Activated CD4-positive, alpha-beta T cell treated with anti-CD3 and anti-CD28 coated beads, Interleukin-2, amount 10 ng/mL, durations not matched to agents 7 days and 5 days (primary cell): ENCODE data around the gene PVALB. TPM values are rescaled to one million over a fixed set of nuclear protein-coding genes. Genes with fewer than 3 reads are reported as not detected.

Experiments used
- CTCF ChIA-PET: fragments of 350-600 bp; sonication (Branson Sonifier 250); formaldehyde crosslinking; loops from one replicate; lab custom pipeline; 2021; ENCODE audit warnings: antibody characterized with exemption; lab: Charles Lee
- POLR2A ChIA-PET: fragments of 350-600 bp; sonication (Branson Sonifier 250); formaldehyde crosslinking; loops from one replicate; lab custom pipeline; 2021; ENCODE audit warnings: antibody characterized with exemption; lab: Charles Lee
- DNase-seq: peaks from one replicate; pipeline ENCODE4 v3.0.0-alpha.2; 2020
- H3K27ac Mint-ChIP-seq: one replicate; pipeline ENCODE4 v1.8.0; 2021; ENCODE audit warnings: mild to moderate bottlenecking, moderate library complexity, mixed read lengths
- H3K27me3 Mint-ChIP-seq: one replicate; pipeline ENCODE4 v1.8.0; 2021; ENCODE audit warnings: mixed read lengths
- H3K36me3 Mint-ChIP-seq: one replicate; pipeline ENCODE4 v1.8.0; 2021; ENCODE audit warnings: low read depth, mixed read lengths
- H3K4me1 Mint-ChIP-seq: one replicate; pipeline ENCODE4 v1.8.0; 2021; ENCODE audit warnings: mixed read lengths
- H3K4me3 Mint-ChIP-seq: one replicate; pipeline ENCODE4 v1.8.0; 2021; ENCODE audit warnings: mild to moderate bottlenecking, moderate library complexity, mixed read lengths
- H3K9me3 Mint-ChIP-seq: one replicate; pipeline ENCODE4 v1.8.0; 2021; ENCODE audit warnings: mixed read lengths
- total RNA-seq, 2 experiments: library from RNA; stranded (reverse); gene quantifications; one replicate each; pipeline ENCODE4 v1.2.3, GENCODE V29; 2021

Gene PVALB
- total RNA-seq, result not detected

- Mint-ChIP-seq H3K36me3 (no peaks in the 10 kb centered on the region), H3K4me3 (no peak within 1 kb of the TSS), H3K4me1 (peaks cover 4% of the 10 kb centered on the region), H3K27me3 (peaks cover 77% of the 10 kb centered on the region), H3K9me3 (no peaks in the 10 kb centered on the region), H3K27ac (no peak within 1 kb of the TSS)
- POLR2A ChIA-PET, result no interaction called here
- CTCF ChIA-PET, result no interaction called here
- no peak for DNase-seq
Measured at GRCh38 chr22:36816636-36817524, at the start of gene PVALB. Gene PVALB, minus strand, starts transcription at chr22:36817035. Its CDS starts 30 bp downstream, at chr22:36817005.

- no peak for DNase-seq
- ChIA-PET POLR2A (no interaction called here), CTCF (interaction anchor here (1.2 to 5.3 kb wide), 3 partner anchors 8 to 12 kb away, joined by 3 to 47 read pairs (median 7); no protein-coding TSS in a partner anchor)
- Mint-ChIP-seq H3K9me3 (no peaks in the 10 kb centered on the region), H3K27me3 (no peaks in the 10 kb centered on the region), H3K4me3 (no peak overlapping the region), H3K36me3 (peaks cover 17% of the 10 kb centered on the region), H3K27ac (no peak overlapping the region), H3K4me1 (peaks cover 22% of the 10 kb centered on the region)
Measured at GRCh38 chr22:36865346-36865745, 48.5 kb upstream of the PVALB start.

GRCh38 chr22:36864454-36865215, 47.8 kb upstream of the PVALB start:
- CTCF ChIA-PET, result interaction anchor here (1.2 to 5.3 kb wide), 3 partner anchors 8 to 11 kb away, joined by 3 to 47 read pairs (median 5); no protein-coding TSS in a partner anchor
- H3K9me3 Mint-ChIP-seq, result no peaks in the 10 kb centered on the region
- no peak overlapping the region for H3K4me3 Mint-ChIP-seq
- peaks cover 17% of the 10 kb centered on the region for H3K36me3 Mint-ChIP-seq
- POLR2A ChIA-PET, result no interaction called here
- peaks cover 29% of the 10 kb centered on the region for H3K4me1 Mint-ChIP-seq
- no peak overlapping the region for H3K27ac Mint-ChIP-seq
- H3K27me3 Mint-ChIP-seq, result no peaks in the 10 kb centered on the region
- no peak for DNase-seq

DNA sequence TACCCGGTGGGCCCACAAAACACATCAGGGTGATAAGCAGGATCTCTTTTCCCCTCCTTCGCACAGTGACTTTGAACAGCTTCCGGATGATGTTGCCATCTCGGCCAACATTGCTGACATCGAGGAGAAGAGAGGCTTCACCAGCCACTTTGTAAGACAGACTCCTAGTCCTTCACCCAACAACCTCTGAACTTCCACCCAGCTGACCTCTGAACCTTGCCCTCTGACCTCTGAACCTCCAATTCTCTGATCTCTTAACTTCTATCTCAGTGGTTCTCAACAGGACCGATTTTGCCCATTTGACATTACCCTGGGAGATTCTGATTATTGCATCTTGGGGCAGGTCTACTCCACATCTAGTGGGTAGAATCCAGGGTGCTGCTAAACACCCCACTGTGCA, 47.1 kb upstream of the PVALB start:
- peaks cover 17% of the 10 kb centered on the region for H3K36me3 Mint-ChIP-seq
- ChIA-PET POLR2A (no interaction called here), CTCF (interaction anchor here (1.3 kb wide), 1 partner anchor 10 kb away, joined by 5 read pairs; no protein-coding TSS in a partner anchor)
- peaks cover 33% of the 10 kb centered on the region for H3K4me1 Mint-ChIP-seq
- H3K27ac Mint-ChIP-seq, result no peak overlapping the region
- no peak for DNase-seq
- no peak overlapping the region for H3K4me3 Mint-ChIP-seq
- no peaks in the 10 kb centered on the region for H3K9me3 Mint-ChIP-seq
- H3K27me3 Mint-ChIP-seq, result no peaks in the 10 kb centered on the region

- ChIA-PET CTCF (interaction anchor here (1.2 to 1.3 kb wide), 2 partner anchors 10 to 38 kb away, joined by 3 to 5 read pairs; no protein-coding TSS in a partner anchor), POLR2A (no interaction called here)
- Mint-ChIP-seq H3K27me3 (no peaks in the 10 kb centered on the region), H3K4me3 (no peak overlapping the region), H3K9me3 (no peaks in the 10 kb centered on the region), H3K27ac (peak overlapping the region; percentile 17), H3K4me1 (peaks cover 36% of the 10 kb centered on the region), H3K36me3 (peaks cover 17% of the 10 kb centered on the region)
- DNase-seq, result no peak
Measured at GRCh38 chr22:36863281-36863680, 46.4 kb upstream of the PVALB start.

DNA sequence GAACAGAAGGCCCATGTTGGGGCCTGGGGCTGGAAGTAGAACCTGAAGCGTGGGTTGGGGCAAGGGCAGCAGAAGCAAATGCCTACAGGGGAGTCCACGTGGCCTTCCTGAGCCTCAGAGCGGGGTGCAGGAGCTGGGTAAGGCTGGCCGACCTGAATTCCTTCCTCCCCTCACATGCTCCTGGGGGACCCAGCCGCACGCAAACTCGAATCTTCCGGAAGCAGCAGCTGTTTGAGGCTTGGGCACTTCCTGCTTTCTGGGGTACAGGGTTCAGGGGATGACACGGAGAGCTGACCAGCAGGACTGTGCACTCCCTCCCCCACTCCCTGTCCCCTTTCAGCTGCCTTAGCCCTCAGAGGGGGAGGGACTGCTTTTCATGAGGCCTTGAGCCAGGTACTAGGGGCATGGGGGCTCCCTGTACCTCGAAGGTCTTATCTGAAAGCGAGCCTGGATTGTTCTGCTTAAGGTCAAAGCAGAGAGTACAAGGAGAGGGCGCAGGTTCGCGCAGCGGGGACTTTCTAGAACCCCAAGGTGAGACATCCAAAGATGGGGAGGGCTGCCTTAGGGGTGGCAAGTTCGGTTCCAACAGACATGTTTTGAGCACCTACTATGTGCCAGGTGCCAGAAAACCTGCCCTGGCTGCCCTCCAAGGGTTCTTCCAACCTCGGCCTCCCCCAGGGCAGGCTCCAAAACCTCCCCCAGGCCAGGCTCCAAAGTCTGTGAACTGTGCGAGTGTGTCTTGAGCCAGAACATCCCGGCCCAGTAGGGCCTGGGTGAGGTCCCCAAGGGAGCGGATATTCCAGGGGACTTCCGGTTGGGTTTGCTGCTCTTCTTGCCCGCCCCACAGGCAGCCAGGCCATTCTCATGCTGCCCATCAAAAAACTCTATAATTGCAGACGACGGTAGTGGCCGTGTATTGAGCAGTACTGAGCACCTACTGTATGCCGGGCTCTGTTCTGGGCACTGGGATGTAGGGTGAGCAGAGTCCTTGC, 45.7 kb upstream of the PVALB start:
- H3K36me3 Mint-ChIP-seq, result peaks cover 17% of the 10 kb centered on the region
- H3K4me1 Mint-ChIP-seq, result peaks cover 36% of the 10 kb centered on the region
- no peak for DNase-seq
- H3K4me3 Mint-ChIP-seq, result peak overlapping the region; percentile 66
- peaks cover 2% of the 10 kb centered on the region for H3K27me3 Mint-ChIP-seq
- POLR2A ChIA-PET, result no interaction called here
- peak overlapping the region; percentile 96 for H3K27ac Mint-ChIP-seq
- no peaks in the 10 kb centered on the region for H3K9me3 Mint-ChIP-seq
- CTCF ChIA-PET, result interaction anchor here (1.2 to 2.6 kb wide), 5 partner anchors 7 to 39 kb away, joined by 3 to 9 read pairs (median 4); no protein-coding TSS in a partner anchor

GRCh38 chr22:36860821-36861659, 44.2 kb upstream of the PVALB start, which contains the start of gene NCF4:
Gene NCF4, plus strand, starts transcription at chr22:36861006. Its CDS starts 166 bp downstream, at chr22:36861172.
- Mint-ChIP-seq H3K4me1 (peaks cover 41% of the 10 kb centered on the region), H3K9me3 (no peaks in the 10 kb centered on the region), H3K4me3 (peak within 1 kb of the TSS; percentile 66), H3K27ac (peak within 1 kb of the TSS; percentile 96), H3K36me3 (peaks cover 10% of the 10 kb centered on the region), H3K27me3 (peaks cover 7% of the 10 kb centered on the region)
- CTCF ChIA-PET, result interaction anchor here (0.6 to 2.6 kb wide), 12 partner anchors 8 to 551 kb away, joined by 3 to 10 read pairs (median 4); no protein-coding TSS in a partner anchor
- POLR2A ChIA-PET, result interaction anchor here (0.9 kb wide), 1 partner anchor 85 kb away, joined by 3 read pairs; the partner anchor contains the start of gene IFT27
- DNase-seq, result peak; percentile 53

DNA sequence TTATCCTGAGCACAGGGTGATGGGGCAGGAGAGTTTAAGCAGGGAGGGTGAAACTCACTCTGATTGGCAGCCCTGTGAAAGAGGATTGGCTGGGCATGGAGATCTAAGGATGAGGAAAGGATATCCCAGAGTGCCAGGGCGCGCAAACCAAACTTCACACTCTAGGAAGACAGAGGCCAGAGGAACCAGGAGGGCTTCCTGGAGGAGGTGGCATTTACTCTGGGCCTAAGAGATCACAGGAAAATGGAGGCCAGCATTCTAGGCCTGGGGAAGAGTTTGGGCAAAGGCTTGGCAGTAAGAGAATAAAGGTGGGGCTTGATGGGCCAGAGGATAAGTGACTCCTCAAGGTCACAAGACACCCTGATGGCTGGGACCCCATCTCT, 43.6 kb upstream of the PVALB start:
- CTCF ChIA-PET, result interaction anchor here (0.8 to 2.6 kb wide), 11 partner anchors 9 to 339 kb away, joined by 3 to 10 read pairs (median 5); no protein-coding TSS in a partner anchor
- Mint-ChIP-seq H3K9me3 (no peaks in the 10 kb centered on the region), H3K4me1 (peaks cover 41% of the 10 kb centered on the region), H3K27me3 (peaks cover 7% of the 10 kb centered on the region), H3K36me3 (peaks cover 7% of the 10 kb centered on the region), H3K4me3 (peak overlapping the region; percentile 66), H3K27ac (peak overlapping the region; percentile 96)
- no peak for DNase-seq
- POLR2A ChIA-PET, result no interaction called here

DNA sequence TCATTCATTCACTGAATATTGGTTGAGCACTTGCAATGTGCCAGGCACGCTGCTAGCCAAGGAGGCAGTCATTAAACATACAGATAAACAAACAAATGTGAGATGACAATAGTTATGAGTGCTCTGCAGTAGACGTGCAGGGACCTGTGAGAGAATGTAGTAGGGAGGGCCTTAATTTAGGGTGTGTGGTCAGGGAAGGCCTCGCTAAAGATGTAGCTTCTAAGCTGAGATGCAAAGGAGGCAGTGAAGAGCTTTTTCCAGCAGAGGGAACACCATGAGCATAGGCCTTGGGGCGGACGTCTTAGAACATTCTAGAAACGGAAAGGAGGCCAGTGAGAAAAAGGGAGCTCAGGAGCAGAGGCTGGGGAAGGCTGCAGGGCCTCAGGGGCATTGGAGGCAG, 43.2 kb upstream of the PVALB start:
- peaks cover 41% of the 10 kb centered on the region for H3K4me1 Mint-ChIP-seq
- CTCF ChIA-PET, result interaction anchor here (0.8 to 2.6 kb wide), 8 partner anchors 9 to 340 kb away, joined by 3 to 10 read pairs (median 5); no protein-coding TSS in a partner anchor

GRCh38 chr22:36858966-36859365, 42.1 kb upstream of the PVALB start:
- H3K4me1 Mint-ChIP-seq, result peaks cover 47% of the 10 kb centered on the region
- ChIA-PET POLR2A (no interaction called here), CTCF (interaction anchor here (0.5 to 4.4 kb wide), 7 partner anchors 12 to 119 kb away, joined by 3 to 25 read pairs (median 5); partner anchors contain the start of gene IFT27)
- H3K36me3 Mint-ChIP-seq, result peaks cover 5% of the 10 kb centered on the region
- no peaks in the 10 kb centered on the region for H3K9me3 Mint-ChIP-seq
- H3K27ac Mint-ChIP-seq, result no peak overlapping the region
- no peak for DNase-seq
- peaks cover 7% of the 10 kb centered on the region for H3K27me3 Mint-ChIP-seq
- no peak overlapping the region for H3K4me3 Mint-ChIP-seq

More for the DNA sequence above, 43.2 kb upstream of the PVALB start:
- Mint-ChIP-seq H3K36me3 (peaks cover 7% of the 10 kb centered on the region), H3K9me3 (no peaks in the 10 kb centered on the region), H3K27me3 (peaks cover 7% of the 10 kb centered on the region), H3K27ac (peak overlapping the region; percentile 96), H3K4me3 (peak overlapping the region; percentile 15)
- DNase-seq, result no peak
- POLR2A ChIA-PET, result no interaction called here

DNA sequence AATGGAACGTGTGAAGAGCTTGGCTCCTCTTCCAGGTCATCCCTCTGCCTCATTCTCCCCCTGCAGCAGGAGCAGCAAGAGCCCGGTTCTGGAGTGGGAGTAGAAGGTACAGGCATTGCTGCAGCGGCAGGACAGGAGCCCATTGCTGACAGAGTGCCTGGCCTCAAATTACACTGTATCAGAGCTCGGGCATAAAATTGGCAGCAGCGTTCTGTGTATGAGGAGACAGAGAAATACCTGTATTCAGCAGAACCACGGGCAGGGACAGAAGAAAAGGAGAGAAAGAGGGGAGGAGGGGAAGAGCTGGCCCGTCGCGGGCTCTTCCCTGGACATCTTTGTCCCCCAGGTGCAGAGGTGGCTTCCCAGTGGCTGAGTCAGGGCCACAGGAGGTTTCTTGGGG, 41.3 kb upstream of the PVALB start:
- Mint-ChIP-seq H3K27me3 (peaks cover 7% of the 10 kb centered on the region), H3K4me1 (peaks cover 55% of the 10 kb centered on the region), H3K4me3 (no peak overlapping the region), H3K36me3 (peaks cover 3% of the 10 kb centered on the region), H3K9me3 (no peaks in the 10 kb centered on the region), H3K27ac (no peak overlapping the region)
- POLR2A ChIA-PET, result no interaction called here
- CTCF ChIA-PET, result interaction anchor here (1.1 to 4.4 kb wide), 6 partner anchors 9 to 119 kb away, joined by 3 to 47 read pairs (median 20); partner anchors contain the start of gene IFT27
- DNase-seq, result no peak
